Measurements from ENCODE around the gene ANKS1A.

DNA sequence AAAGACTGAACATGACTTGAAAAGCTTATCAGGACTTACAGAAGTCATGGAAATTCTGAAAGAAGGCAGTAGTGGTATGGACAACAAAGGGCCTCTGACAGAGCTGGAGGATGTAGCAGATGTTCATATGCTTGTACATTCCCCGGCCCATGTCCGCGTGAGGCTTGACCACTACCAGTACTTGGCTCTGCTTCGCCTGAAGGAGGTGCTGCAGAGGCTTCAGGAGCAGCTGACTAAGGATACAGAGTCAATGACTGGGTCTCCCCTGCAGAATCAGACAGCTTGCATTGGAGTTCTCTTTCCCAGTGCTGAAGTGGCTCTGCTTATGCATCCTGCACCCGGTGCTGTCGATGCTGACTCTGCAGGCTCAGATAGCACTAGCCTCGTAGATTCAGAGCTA lies 30.4 kb upstream of the ANKS1A start:
- TF ChIP-seq CTCF (IDR thresholded peaks at IDR 0.05; ENCODE audit: low read depth, low read length, poor library complexity, severe bottlenecking) (no peak), EZH2phosphoT487 (IDR thresholded peaks at IDR 0.05; ENCODE audit: borderline replicate concordance, low read length) (no peak)
